NAMALWA (cell line): ENCODE data around the gene WDR5.

ENCODE experiments used
- DNase-seq: peaks from one replicate; pipeline ENCODE4 v3.0.0-alpha.2; 2015; ENCODE audit warnings: low spot score

Gene WDR5

GRCh38 chr9:134174073-134174449, 38.2 kb downstream of the WDR5 start:
- DNase-seq = peak; percentile 66

GRCh38 chr9:134174526-134175290, 38.8 kb downstream of the WDR5 start:
- no peak for DNase-seq

- no peak for DNase-seq
Measured at GRCh38 chr9:134175291-134175807, 39.5 kb downstream of the WDR5 start.

- no peak for DNase-seq
Measured at GRCh38 chr9:134175808-134176598, 40.1 kb downstream of the WDR5 start.

GRCh38 chr9:134176599-134176968, 40.7 kb downstream of the WDR5 start:
- no peak for DNase-seq

- DNase-seq = no peak
Measured at GRCh38 chr9:134177186-134177585, 41.3 kb downstream of the WDR5 start.

GRCh38 chr9:134177624-134178393, 41.9 kb downstream of the WDR5 start:
- no peak for DNase-seq

- no peak for DNase-seq
Measured at GRCh38 chr9:134178394-134178767, 42.5 kb downstream of the WDR5 start.

GRCh38 chr9:134178768-134179551, 43.1 kb downstream of the WDR5 start:
- DNase-seq = no peak

GRCh38 chr9:134179595-134179917, 43.7 kb downstream of the WDR5 start:
- no peak for DNase-seq

GRCh38 chr9:134179918-134180785, 44.3 kb downstream of the WDR5 start:
- no peak for DNase-seq

GRCh38 chr9:134180786-134181647, 45.1 kb downstream of the WDR5 start:
- DNase-seq = no peak

- no peak for DNase-seq
Measured at GRCh38 chr9:134181648-134182034, 45.8 kb downstream of the WDR5 start.

GRCh38 chr9:134182554-134183085, 46.7 kb downstream of the WDR5 start:
- DNase-seq = no peak

GRCh38 chr9:134185536-134186011, 49.7 kb downstream of the WDR5 start:
- DNase-seq = peak; percentile 79

- DNase-seq = no peak
Measured at GRCh38 chr9:134186471-134187109, 50.7 kb downstream of the WDR5 start.

- no peak for DNase-seq
Measured at GRCh38 chr9:134187110-134187531, 51.2 kb downstream of the WDR5 start.

GRCh38 chr9:134187891-134188385, 52.1 kb downstream of the WDR5 start:
- DNase-seq = no peak
